ENCODE data around the gene MRPS22. TPM values are rescaled to one million over a fixed set of nuclear protein-coding genes. Genes with fewer than 3 reads are reported as not detected.
"Not testable (repeated sequence)": the region's sequence is repeated elsewhere in the genome, so short reads cannot be mapped to it uniquely, and the experiment has no call there.

Gene MRPS22
- total RNA-seq, 4 donors from 2014 or later: 38.7 to 72.3 (median 45.9) TPM

DNA sequence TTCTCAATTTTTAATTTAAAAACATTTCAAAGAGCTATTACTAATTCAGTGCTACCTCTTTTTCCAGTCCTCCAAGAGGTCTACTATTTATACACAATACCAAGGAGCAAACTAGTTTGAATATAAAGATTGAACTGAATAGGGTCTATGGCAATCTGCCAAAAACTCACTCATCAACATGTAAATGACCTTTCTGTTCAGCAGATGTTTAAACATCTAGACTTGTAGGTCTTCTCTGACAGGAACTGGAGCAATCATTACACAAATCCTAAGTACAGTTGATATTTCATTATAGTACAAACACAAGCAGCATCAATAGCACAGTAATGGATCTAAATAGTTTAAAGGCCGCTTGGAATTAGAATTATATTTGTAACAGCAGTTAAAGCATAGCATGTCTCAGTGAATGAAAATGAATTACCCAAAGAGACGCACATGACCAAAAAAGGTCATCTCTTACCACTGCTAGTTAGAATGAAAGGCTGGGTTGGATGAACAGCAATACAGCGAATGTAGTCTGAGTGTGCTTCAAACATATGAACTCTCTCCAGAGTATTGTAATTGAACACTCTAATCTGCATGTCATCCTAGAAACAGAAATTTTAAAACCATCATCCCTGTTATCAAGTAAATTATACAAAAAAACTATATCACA, 34.9 kb downstream of the MRPS22 start:
- TF ChIP-seq POLR2A (IDR thresholded peaks at IDR 0.05): no peak
- TF ChIP-seq, protein P1, sequence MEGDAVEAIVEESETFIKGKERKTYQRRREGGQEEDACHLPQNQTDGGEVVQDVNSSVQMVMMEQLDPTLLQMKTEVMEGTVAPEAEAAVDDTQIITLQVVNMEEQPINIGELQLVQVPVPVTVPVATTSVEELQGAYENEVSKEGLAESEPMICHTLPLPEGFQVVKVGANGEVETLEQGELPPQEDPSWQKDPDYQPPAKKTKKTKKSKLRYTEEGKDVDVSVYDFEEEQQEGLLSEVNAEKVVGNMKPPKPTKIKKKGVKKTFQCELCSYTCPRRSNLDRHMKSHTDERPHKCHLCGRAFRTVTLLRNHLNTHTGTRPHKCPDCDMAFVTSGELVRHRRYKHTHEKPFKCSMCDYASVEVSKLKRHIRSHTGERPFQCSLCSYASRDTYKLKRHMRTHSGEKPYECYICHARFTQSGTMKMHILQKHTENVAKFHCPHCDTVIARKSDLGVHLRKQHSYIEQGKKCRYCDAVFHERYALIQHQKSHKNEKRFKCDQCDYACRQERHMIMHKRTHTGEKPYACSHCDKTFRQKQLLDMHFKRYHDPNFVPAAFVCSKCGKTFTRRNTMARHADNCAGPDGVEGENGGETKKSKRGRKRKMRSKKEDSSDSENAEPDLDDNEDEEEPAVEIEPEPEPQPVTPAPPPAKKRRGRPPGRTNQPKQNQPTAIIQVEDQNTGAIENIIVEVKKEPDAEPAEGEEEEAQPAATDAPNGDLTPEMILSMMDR (IDR thresholded peaks at IDR 0.05): no peak
- Histone ChIP-seq H3K36me3 (peaks cover 0 to 91% (median 0%) of the 10 kb centered on the region in 3 donors), H3K27me3 (no peaks in the 10 kb centered on the region), H3K4me3 (no peak overlapping the region), H3K9me3 (no peaks in the 10 kb centered on the region), H3K4me1 (no peaks in the 10 kb centered on the region), H3K27ac (no peak overlapping the region)
- DNase-seq: no peak

DNA sequence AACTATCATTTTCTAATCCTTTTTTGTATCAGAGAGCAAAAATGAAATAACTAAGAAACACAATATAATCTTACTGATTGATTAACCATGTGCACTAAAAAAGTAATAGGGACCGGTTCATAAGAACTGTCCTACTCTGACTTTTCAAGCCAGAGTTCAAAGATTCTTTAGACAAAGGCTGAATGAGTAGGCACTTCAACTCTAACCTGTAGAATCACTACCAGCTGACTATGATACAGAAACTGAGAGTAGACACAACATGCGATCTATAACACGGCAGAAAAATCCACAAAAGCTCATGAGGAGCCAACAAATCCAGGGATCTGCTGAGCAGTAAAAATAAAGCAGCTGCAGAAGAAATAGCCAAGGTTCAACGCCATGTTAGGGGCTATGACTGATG, 36.8 kb downstream of the MRPS22 start:
- no peak for DNase-seq
- Histone ChIP-seq H3K9me3 (no peaks in the 10 kb centered on the region), H3K27me3 (no peaks in the 10 kb centered on the region), H3K4me1 (no peaks in the 10 kb centered on the region), H3K27ac (no peak overlapping the region), H3K4me3 (no peak overlapping the region), H3K36me3 (peaks cover 0 to 72% (median 0%) of the 10 kb centered on the region in 3 donors)
- TF ChIP-seq, protein P1 (IDR thresholded peaks at IDR 0.05): no peak
- TF ChIP-seq POLR2A (IDR thresholded peaks at IDR 0.05): no peak

DNA sequence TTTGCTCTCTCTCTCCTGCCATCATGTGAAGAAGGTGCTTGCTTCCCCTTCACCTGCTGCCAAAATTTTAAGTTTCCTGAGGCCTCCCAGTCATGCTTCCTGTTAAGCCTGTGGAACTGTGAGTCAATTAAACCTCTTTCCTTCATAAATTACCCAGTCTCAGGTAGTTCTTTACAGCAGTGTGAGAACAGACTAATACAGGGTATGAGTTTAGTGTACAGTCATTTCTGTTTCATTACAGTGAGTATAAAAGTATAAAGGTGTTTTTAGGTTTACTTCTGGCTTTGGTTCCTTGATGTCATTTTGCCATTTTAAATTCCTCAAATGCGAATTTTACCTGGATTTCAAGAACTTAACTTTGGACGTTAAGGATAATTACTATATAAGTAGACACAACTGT, 38.5 kb downstream of the MRPS22 start:
- H3K36me3 ChIP-seq: peaks cover 0 to 55% (median 0%) of the 10 kb centered on the region in 3 donors
- not testable (repeated sequence) for DNase-seq, H3K27ac ChIP-seq, H3K4me3 ChIP-seq, H3K27me3 ChIP-seq, H3K9me3 ChIP-seq, H3K4me1 ChIP-seq

DNA sequence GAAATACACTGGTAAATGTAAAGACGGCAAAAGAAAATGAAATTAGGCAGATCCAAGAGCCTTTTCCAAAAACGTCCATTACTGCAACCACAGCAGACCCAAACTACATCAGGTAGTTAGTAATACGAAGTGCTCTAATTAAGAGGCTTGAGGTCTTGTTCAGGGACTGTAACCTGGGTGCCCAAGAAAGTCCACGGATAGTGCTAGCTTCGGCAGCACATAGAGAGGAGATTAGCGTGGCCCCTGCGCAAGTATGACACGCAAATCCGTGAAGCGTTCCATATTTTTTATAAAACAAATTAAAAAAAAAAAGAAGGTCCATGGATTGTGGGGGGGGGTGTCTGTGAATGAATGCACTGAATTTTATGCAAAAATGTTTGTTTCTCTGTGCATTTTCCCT, 44.3 kb downstream of the MRPS22 start:
- H3K4me1 ChIP-seq: peaks cover 0 to 16% (median 0%) of the 10 kb centered on the region in 4 donors

DNA sequence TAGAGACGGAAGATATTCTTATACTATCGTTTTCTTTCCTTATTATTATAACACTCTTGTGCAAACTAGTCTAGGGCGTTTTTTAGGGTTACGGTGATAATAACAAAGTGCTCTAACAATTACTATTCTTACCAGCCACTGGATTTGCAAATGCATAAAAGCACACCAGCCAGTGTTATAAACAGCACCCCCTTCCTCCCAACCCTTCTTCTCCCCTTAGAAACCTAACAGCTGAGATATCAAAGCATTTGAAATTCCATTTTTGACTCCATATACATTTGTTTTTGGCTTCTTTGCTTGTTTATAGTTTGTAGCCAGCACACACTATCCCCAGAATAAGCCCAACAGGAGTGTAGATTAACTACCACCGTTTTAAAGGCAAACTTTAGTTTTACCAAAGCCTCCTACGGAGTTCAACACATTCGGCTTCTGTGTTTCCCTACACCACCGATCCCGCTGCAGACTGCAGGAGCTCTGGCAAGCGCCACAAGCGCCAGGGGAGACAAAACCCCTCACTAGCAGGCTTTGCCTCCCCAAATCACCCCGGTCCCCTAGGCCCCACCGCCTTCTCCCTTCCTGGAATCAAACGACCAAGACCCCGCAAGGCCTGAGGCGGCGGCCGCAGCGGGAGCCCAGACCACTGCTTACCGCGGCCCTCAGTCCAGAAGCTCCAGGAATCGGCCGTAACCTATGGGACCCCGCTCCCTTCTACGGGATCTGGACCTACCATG, 45.2 kb downstream of the MRPS22 start:
- Histone ChIP-seq H3K9me3 (no peaks in the 10 kb centered on the region), H3K4me3 (peak overlapping the region; percentile 70 to 90 (median 82)), H3K36me3 (no peaks in the 10 kb centered on the region), H3K27ac (peak overlapping the region; percentile 83 to 97 (median 92)), H3K27me3 (no peaks in the 10 kb centered on the region), H3K4me1 (peaks cover 0 to 16% (median 0%) of the 10 kb centered on the region in 4 donors)
- no peak for DNase-seq
- TF ChIP-seq, protein P1 (IDR thresholded peaks at IDR 0.05): no peak
- no peak for TF ChIP-seq POLR2A (IDR thresholded peaks at IDR 0.05)

More for the DNA sequence above, 44.3 kb downstream of the MRPS22 start:
- H3K9me3 ChIP-seq: no peaks in the 10 kb centered on the region
- peaks cover 0 to 2% (median 0%) of the 10 kb centered on the region in 3 donors for H3K36me3 ChIP-seq
- DNase-seq: no peak
- no peak overlapping the region for H3K27ac ChIP-seq
- H3K27me3 ChIP-seq: no peaks in the 10 kb centered on the region
- no peak for TF ChIP-seq POLR2A (IDR thresholded peaks at IDR 0.05)
- TF ChIP-seq, protein P1 (IDR thresholded peaks at IDR 0.05): no peak
- H3K4me3 ChIP-seq: peak overlapping the region in 1 of 4 donors; percentile 70

All from Peyer's patch (tissue), 4 donors.